Measurements from ENCODE around the gene XPA.

The XPA gene

GRCh38 chr9:97714435-97714834, 17.3 kb upstream of the XPA start:
- TF ChIP-seq ZFP3 (CRISPR knock-in tag; IDR thresholded peaks at IDR 0.05) (no peak), TOX (CRISPR knock-in tag; IDR thresholded peaks at IDR 0.05; ENCODE audit: borderline replicate concordance) (no peak), CREB5 (CRISPR knock-in tag; IDR thresholded peaks at IDR 0.05; ENCODE audit: low read depth) (no peak), RARB (CRISPR knock-in tag; IDR thresholded peaks at IDR 0.05) (no peak), ZNF70 (CRISPR knock-in tag; IDR thresholded peaks at IDR 0.05) (no peak), ZNF565 (CRISPR knock-in tag; conservative IDR thresholded peaks at IDR 0.05; ENCODE audit: low read depth) (no peak), TCF4 (CRISPR knock-in tag; IDR thresholded peaks at IDR 0.05; ENCODE audit: borderline replicate concordance) (no peak), ZNF8 (CRISPR knock-in tag; IDR thresholded peaks at IDR 0.05) (no peak), ZFP30 (CRISPR knock-in tag; IDR thresholded peaks at IDR 0.05) (no peak), ISL1 (CRISPR knock-in tag; IDR thresholded peaks at IDR 0.05) (no peak), POU6F1 (CRISPR knock-in tag; IDR thresholded peaks at IDR 0.05; ENCODE audit: borderline replicate concordance, low read depth) (no peak), CSRNP3 (CRISPR knock-in tag; IDR thresholded peaks at IDR 0.05) (no peak), CSDC2 (CRISPR knock-in tag; IDR thresholded peaks at IDR 0.05) (no peak), ZC3H10 (CRISPR knock-in tag; IDR thresholded peaks at IDR 0.05) (no peak), PATZ1 (CRISPR knock-in tag; IDR thresholded peaks at IDR 0.05; ENCODE audit: borderline replicate concordance) (no peak), PPARA (CRISPR knock-in tag; IDR thresholded peaks at IDR 0.05; ENCODE audit: borderline replicate concordance) (no peak), OSR1 (CRISPR knock-in tag; IDR thresholded peaks at IDR 0.05) (no peak), ESRRG (CRISPR knock-in tag; IDR thresholded peaks at IDR 0.05) (no peak), GLIS3 (CRISPR knock-in tag; IDR thresholded peaks at IDR 0.05) (no peak), TSHZ2 (CRISPR knock-in tag; IDR thresholded peaks at IDR 0.05) (no peak)
- ATAC-seq = no peak

GRCh38 chr9:97711223-97711626, 14.1 kb upstream of the XPA start:
- TF ChIP-seq RARB (CRISPR knock-in tag; IDR thresholded peaks at IDR 0.05) (no peak), CSDC2 (CRISPR knock-in tag; IDR thresholded peaks at IDR 0.05) (no peak), ARNTL (CRISPR knock-in tag; IDR thresholded peaks at IDR 0.05; ENCODE audit: borderline replicate concordance, low read depth) (no peak), ZNF565 (CRISPR knock-in tag; conservative IDR thresholded peaks at IDR 0.05; ENCODE audit: low read depth) (no peak), ZFP30 (CRISPR knock-in tag; IDR thresholded peaks at IDR 0.05) (no peak)

More at GRCh38 chr9:97711223-97711626, 14.1 kb upstream of the XPA start:
- ATAC-seq = no peak

All from SK-N-SH treated with all-trans-retinoic acid at 6 μM for 48 hours (cell line).